ENCODE results near the gene ZNF566.
A peak's percentile ranks its signal among the peaks of the same experiment; 100 is the strongest.

ZNF566 gene

DNA sequence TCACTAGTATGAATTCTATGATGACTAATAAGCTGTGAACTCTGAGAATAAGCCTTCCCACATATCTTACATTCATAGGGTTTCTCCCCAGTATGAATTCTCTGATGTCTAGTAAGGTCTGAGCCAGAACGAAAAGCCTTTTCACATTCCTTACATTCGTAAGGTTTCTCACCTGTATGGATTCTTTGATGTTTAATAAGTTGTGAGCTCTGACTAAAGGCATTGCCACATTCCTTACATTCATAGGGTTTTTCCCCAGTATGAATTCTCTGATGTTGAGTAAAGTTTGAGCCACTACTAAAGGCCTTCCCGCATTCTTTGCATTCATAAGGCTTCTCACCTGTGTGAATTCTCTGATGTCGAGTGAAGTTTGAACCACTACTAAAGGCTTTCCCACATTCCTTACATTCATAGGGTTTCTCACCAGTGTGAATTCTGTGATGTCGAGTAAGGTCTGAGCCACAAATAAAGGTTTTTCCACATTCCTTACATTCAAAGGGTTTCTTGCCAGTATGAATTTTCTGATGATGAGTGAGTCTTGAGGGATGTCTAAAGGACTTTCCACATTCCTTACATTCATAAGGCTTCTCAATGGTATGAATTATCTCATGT lies 40.2 kb downstream of the ZNF566 start:
- DNase-seq = no peak

DNA sequence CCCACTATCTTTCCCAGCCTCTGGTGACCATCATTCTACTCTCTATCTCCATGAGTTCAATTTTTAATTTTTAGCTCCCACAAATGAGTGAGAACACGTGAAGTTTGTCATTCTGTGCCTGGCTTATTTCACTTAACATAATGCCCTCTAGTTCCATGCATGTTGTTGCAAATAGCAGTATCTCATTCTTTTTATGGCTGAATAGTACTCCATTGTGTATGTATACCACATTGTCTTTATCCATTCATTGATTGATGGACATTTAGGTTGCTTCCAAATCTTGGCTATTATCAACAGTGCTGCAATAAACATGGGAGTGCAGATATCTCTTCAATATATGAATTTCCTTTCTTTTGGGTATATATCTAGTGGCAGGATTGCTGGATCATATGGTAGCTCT lies 48.0 kb downstream of the ZNF566 start:
- DNase-seq = no peak

DNA sequence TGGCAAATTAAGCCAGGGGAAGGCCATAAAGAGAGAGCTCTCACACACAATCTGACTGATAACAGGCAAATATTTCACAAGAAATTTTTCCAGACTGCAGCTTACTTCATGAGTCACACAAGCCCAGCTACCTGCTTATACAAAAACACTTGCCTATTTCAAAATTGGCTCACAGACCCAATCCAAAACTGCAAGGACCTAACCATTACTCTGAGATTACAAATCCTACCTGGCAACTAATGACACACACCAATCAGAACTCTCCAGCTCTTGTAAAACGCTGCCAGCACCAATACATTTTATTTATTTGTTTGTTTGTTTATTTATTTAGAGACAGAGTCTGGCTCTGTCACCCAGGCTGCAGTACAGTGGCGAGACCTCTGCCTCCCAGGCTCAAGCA lies 52.8 kb downstream of the ZNF566 start:
- DNase-seq = no peak

DNA sequence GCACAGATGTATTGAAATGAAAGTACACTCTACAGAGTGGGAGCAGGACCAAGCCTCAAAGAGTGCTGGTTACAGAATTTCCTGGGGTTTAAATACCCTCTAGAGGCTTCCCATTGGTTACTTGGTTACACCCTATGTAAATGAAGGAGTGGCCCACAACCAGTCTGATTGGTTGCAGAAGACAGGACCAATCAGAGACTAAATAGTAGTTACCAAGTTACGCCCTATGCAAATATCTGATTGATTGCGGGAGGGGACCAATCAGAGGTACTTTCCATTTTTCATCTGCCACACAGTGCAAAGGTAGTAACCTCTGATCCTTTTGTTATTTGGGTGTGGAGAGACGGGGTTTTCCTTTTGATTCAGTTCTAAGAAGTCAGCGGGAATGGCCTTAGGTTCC lies 65.4 kb downstream of the ZNF566 start:
- DNase-seq = no peak

DNA sequence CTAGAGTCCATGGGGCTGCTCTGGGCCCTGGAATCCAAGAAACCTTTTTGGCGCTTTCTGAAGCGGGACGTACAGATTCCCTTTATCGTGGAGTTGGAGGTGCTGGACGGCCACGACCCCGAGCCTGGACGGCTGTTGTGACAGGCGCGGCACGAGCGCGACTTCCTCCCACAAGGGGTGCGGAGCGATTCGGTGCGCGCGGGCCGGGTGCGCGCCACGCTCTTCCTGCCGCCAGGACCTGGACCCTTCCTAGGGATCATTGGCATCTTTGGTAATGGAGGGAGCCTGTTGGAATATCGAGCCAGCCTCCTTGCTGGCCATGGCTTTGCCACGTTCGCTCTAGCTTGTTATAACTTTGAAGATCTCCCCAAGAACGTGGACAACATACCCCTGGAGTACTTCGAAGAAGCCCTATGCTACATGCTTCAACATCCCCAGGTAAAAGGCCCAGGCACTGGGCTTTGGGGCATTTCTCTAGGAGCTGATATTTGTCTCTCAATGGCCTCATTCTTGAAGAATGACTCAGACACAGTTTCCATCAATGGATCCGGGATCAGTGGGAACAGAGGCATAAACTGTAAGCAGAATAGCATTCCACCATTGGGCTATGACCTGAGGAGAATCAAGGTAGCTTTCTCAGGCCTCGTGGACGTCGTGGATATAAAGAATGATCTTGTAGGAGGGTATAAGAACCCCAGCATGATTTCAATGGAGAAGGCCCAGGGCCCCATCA lies 67.4 kb downstream of the ZNF566 start:
- peak in 4 of 51 donors; percentile 3 to 28 (median 14) for DNase-seq

DNA sequence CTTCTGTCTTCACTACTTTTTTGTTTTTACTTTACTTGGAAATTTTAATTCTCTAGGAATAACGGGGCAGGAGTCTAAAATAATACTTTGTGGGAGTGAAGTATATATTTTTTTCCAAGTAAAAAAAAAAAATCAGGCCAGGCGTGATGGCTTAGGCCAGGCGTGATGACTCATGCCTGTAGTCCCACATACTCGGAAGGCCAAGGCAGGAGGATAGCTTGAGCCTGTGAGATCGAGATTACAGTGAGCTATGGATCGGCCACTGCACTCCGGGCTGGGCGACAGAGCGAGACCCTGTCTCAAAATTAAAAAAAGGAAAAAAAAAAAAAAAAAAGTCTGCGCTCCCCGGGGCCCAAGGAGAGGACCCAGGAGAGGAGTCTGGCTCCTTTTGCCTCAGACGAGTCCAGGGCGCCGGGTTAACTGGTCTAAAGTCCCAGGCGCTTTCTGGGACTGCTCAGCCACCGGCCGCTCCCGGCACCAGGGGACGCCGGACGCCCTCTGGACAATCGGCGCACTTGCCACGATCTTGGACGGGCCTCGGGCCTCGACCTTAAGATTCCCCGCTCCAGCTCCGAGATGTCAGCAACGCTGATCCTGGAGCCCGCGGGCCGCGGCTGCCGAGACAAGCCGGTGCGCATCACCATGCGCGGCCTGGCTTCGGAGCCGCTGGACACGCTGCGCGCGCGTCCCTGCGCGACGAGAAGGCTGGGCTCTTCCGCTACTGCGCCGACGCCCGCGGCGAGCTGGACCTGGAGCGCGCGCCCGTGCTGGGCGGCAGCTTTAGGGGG lies 68.2 kb downstream of the ZNF566 start:
- peak in 24 of 51 donors; percentile 1 to 41 (median 8) for DNase-seq

DNA sequence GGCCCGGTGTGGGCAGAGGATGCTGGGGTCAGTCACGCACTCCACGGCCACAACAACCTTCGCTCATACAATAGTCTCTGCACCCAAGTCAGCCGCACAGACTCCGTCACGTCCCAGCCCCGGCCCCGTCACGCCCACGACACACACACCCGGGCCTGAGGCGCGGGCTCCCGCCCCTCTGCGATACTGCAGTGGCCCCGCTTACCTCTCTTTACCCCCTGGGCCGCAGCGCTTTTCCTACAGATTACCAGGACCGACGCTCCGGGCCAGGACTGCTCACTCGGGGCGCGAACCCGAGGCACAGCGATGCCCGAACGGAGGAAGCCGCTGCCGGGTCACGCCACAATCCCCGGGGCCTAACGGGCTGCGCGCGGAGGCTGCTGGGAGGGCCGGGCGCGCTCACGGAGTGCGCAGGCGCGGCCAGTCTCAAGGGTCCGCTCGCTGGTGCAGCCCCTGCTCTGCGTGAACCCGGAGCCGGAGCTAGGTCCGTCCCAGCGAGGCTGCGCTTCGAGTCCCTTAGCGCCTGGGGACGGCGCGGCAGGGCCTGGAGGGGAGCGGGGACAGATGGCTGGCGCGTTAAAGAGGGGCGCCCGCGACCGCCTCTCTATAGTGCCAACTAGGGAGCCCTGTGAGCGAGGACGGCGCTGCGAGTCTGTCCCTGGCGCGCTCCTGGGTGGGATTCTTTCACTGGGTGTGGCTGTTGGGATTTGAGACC lies 70.9 kb downstream of the ZNF566 start, which contains the start of gene ZFP82:
Gene ZFP82, minus strand, starts transcription at position 358 of the 715 bp plus-strand sequence. CDS start 8,855 bp downstream, outside the sequence.
- DNase-seq = peak; percentile 36 to 88 (median 70)

DNA sequence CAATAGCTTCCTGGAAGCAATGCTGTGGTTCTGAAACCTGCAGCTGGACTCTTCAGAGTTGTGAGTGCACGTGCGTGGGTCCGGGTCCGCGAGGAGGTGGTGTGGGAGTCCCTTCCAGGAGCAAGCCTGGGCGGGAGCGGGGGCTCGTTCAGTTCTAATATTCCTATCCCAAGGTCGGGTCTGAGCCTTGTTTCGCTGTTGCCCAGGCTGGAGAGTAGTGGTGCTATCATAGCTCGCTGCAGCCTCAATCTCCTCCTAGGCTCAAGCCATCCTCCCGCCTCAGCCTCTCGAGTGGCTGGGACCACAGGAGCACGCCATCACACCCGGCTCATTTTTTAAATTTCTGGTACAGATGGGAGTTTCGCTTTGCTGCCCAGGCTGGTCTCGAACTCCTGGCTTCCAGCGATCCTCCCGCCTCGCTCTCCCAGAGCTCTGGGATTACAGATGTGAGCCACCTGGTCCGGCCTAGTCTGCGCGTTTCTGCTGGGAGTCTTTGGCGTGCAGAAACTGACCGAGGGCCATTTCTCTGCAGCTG lies 71.5 kb downstream of the ZNF566 start:
- peak in 12 of 51 donors; percentile 1 to 80 (median 20) for DNase-seq

DNA sequence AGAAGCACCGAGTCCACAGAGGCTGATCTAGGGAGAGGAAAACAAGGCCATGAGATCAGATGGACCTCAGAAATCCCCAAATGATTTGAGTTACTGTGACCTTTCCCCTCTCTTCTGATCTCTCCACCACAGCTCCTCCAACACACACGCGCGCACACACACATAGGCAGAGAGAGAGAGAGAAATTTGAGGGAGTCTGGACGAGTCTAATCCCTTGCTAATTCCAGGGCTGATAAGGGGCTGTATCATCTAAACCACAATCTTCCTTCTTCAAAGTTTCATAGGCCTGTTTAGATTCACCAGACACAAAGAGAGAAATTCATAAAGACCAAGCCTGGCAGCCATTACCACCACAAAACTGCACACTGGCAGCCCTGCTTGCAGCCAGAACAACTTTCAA lies 79.5 kb downstream of the ZNF566 start:
- no peak for DNase-seq

DNA sequence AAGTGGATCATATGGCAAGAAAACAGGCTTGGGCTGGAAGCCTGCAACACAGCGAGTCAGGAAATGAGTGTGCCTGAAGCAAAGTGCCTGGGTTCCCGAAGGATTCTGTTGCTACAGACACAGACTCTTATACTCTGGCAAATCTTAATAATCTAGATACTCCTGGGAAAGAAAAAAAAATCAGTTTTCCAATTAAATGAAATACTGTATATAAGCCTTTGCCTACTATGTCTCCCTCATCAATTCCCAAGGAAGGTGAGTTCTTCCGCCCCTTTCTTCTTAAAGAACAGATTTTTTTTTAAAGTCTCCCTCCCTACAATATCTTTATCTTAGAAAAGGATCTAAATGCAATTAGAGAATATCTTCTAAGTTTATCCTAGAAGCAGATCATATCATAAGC lies 81.3 kb downstream of the ZNF566 start:
- DNase-seq = no peak

DNA sequence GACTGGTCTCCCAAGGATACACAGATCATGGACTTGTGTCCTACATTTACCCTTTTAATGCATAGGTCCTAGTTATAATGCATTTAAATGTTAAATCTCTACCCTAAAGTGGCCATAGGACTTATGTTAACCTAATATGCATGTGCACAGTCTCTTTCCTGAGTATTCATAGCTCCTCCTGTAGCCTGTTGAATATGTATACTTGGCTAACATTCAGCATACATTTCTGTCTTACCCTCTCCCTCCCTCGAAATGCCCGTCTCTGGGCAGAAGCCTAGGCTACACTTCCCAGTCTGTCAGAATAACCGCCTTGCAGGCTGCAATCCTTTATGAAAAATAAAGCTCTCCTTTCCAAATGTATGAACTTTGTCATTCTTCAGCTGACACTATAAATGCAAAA lies 84.9 kb downstream of the ZNF566 start:
- DNase-seq = no peak

DNA sequence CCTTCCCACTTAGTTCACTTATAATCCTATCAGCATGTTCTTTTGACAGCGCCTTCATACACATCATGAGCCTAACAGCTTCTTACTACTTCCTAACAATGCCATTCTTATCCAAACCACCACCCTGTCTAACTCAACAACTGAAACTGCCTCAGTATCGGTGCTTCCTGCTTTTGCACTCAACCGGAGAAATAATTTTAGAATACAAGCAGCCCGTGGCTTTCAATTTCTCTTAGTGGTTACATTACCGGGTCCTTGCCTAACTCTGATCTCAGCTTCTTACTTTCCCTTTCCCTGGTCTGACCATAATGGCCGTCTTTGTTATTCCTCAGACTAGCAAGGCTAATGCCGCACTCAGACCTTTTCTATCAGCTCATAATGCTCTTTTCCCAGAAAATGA lies 87.9 kb downstream of the ZNF566 start:
- DNase-seq = no peak

DNA sequence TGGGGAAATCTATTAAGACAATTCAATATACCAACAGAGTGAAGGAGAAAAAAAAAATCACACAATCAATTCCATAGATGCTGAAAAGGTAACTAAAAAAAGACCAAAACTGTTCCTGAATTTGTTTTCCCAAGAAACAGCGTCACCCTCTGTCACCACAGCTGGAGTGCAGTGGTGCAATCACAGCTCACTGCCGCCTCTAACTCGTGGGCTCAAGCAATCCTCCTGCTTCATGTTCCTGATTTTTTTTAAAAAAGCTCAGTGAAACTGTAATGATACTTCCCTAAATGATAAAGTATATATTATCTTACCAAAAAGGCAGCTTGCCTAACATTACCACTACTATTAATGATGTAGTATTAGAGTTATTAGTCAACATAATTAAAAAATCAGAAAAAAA lies 90.8 kb downstream of the ZNF566 start:
- DNase-seq = no peak

Data from hypothalamus (tissue), 51 donors.